Measurements from ENCODE around the gene GALM. TPM values are rescaled to one million over a fixed set of nuclear protein-coding genes. Genes with fewer than 3 reads are reported as not detected.

The GALM gene
- total and polyA plus RNA-seq, 10 of the 15 experiments (the other 5 are each of a cell fraction or from before 2014, with no cell fraction given): 1.1 to 4.0 (median 1.7) TPM

GRCh38 chr2:38740851-38741731 lies 75.2 kb downstream of the GALM start:
- in situ Hi-C loops (cut with MboI) (no loop called here), intact Hi-C loops (cut with micrococcal nuclease; ENCODE audit: unreplicated experiment) (loop anchor here (2.0 to 10.0 kb wide), 3 partner anchors 160 to 426 kb away; partner anchors contain the start of gene ATL2)
- peaks cover 29% of the 10 kb centered on the region for H3K79me2 ChIP-seq (ENCODE audit: control insufficient read depth, insufficient read depth, low read length)
- BruUV-seq (replicated peaks): no TSS peak
- no peaks in the 10 kb centered on the region; the same call in 2 of the 3 replicates for H3K9me3 ChIP-seq (replicated peaks; ENCODE audit: control insufficient read depth, insufficient read depth, low read length)
- no peak for DNase-seq (ENCODE audit: low read depth, low spot score)
- H3K27ac ChIP-seq (ENCODE audit: control insufficient read depth, insufficient read depth): no peak overlapping the region
- no peaks in the 10 kb centered on the region for H3K27me3 ChIP-seq (replicated peaks in 1 of 2; ENCODE audit: control insufficient read depth in 2 of 2, insufficient read depth in 2 of 2, low read length in 1 of 2)
- no peaks in the 10 kb centered on the region for H3K4me1 ChIP-seq (ENCODE audit: control insufficient read depth, insufficient read depth, low read length)
- H4K20me1 ChIP-seq (ENCODE audit: control insufficient read depth, insufficient read depth): no peaks in the 10 kb centered on the region
- ChIA-PET CTCF (interaction anchor here (0.6 to 12.6 kb wide), 20 partner anchors 9 to 1484 kb away, joined by 3 to 162 read pairs (median 4); partner anchors contain the start of gene SRSF7), POLR2A (interaction anchor here (1.3 kb wide), 2 partner anchors 10 kb away, joined by 4 read pairs; partner anchors contain the start of gene SRSF7), SMC1A (ENCODE audit: uncharacterized antibody, unreplicated experiment) (interaction anchor here (0.6 to 5.5 kb wide), 9 partner anchors 9 to 266 kb away, joined by 3 to 48 read pairs (median 4); no protein-coding TSS in a partner anchor), RAD21 (ENCODE audit: unreplicated experiment) (interaction anchor here (0.9 to 5.0 kb wide), 7 partner anchors 8 to 201 kb away, joined by 3 to 47 read pairs (median 4); no protein-coding TSS in a partner anchor)
- WGBS (ENCODE audit: insufficient coverage, insufficient replicate concordance, low lambda C conversion rate, missing lambda C conversion rate): 77% methylated on average over 11 of the region's 11 CpGs
- FAIRE-seq: no peak
- H3K9ac ChIP-seq (ENCODE audit: control insufficient read depth, insufficient read depth, low read length): no peak overlapping the region
- peak; percentile 10 for ATAC-seq
- H2AFZ ChIP-seq (ENCODE audit: control insufficient read depth, low read depth, low read length): no peak overlapping the region
- peaks cover 6 to 26% of the 10 kb centered on the region in 2 experiments for H3K36me3 ChIP-seq (ENCODE audit: control insufficient read depth in 2 of 2, insufficient read depth in 2 of 2, low read length in 1 of 2)
- H3K4me3 ChIP-seq: no peak overlapping the region
- H3K4me2 ChIP-seq (ENCODE audit: control insufficient read depth, insufficient read depth): no peak overlapping the region
- TF ChIP-seq MYC (IDR thresholded peaks at IDR 0.05; ENCODE audit: insufficient read depth, insufficient read length, insufficient replicate concordance, low read length, severe bottlenecking) (no peak), TBL1XR1 (IDR thresholded peaks at IDR 0.05; ENCODE audit: low read depth, low read length) (no peak), SREBF2 (IDR thresholded peaks at IDR 0.05; ENCODE audit: low read length) (no peak), KAT2A (conservative IDR thresholded peaks at IDR 0.05; ENCODE audit: control insufficient read depth, low read depth, low read length) (no peak), NR2F1 (conservative IDR thresholded peaks at IDR 0.05) (no peak), CBX5 (IDR thresholded peaks at IDR 0.05; ENCODE audit: low read depth) (no peak), JUNB (IDR thresholded peaks at IDR 0.05) (no peak), BMI1 (IDR thresholded peaks at IDR 0.05; ENCODE audit: borderline replicate concordance) (no peak), POLR2AphosphoS2 (IDR thresholded peaks at IDR 0.05; ENCODE audit: low read depth, low read length) (no peak), ZNF592 (IDR thresholded peaks at IDR 0.05) (no peak), EGR1 (IDR thresholded peaks at IDR 0.05; ENCODE audit: borderline replicate concordance in 1 of 2, low read depth in 2 of 2, low read length in 2 of 2) (no peak), MLLT1 (IDR thresholded peaks at IDR 0.05) (no peak), ATF7 (IDR thresholded peaks at IDR 0.05; ENCODE audit: low read depth) (no peak), MTA3 (IDR thresholded peaks at IDR 0.05; ENCODE audit: borderline replicate concordance, low read length) (no peak)
